Measurements from ENCODE around the gene ARHGAP36.

Gene ARHGAP36

GRCh38 chrX:131034063-131034462, 24.1 kb upstream of the ARHGAP36 start:
- TF ChIP-seq ZFP30 (CRISPR knock-in tag; IDR thresholded peaks at IDR 0.05) (no peak), ZC3H10 (CRISPR knock-in tag; IDR thresholded peaks at IDR 0.05) (no peak), RARB (CRISPR knock-in tag; IDR thresholded peaks at IDR 0.05) (no peak), ISL1 (CRISPR knock-in tag; IDR thresholded peaks at IDR 0.05) (0 out of 2 replicates have a peak, but pooled peaks have one; percentile 8), CSDC2 (CRISPR knock-in tag; IDR thresholded peaks at IDR 0.05) (no peak), CSRNP3 (CRISPR knock-in tag; IDR thresholded peaks at IDR 0.05) (no peak), TCF4 (CRISPR knock-in tag; IDR thresholded peaks at IDR 0.05; ENCODE audit: borderline replicate concordance) (no peak)
- ATAC-seq: no peak

GRCh38 chrX:131040781-131041180, 17.4 kb upstream of the ARHGAP36 start:
- TF ChIP-seq PATZ1 (CRISPR knock-in tag; IDR thresholded peaks at IDR 0.05; ENCODE audit: borderline replicate concordance): no peak
- ATAC-seq: no peak

- peak; percentile 43 for ATAC-seq
- TF ChIP-seq BACH2 (CRISPR knock-in tag; IDR thresholded peaks at IDR 0.05; ENCODE audit: borderline replicate concordance) (no peak), TOX (CRISPR knock-in tag; IDR thresholded peaks at IDR 0.05; ENCODE audit: borderline replicate concordance) (no peak), RARB (CRISPR knock-in tag; IDR thresholded peaks at IDR 0.05) (no peak), ISL1 (CRISPR knock-in tag; IDR thresholded peaks at IDR 0.05) (peak; percentile 95), TCF4 (CRISPR knock-in tag; IDR thresholded peaks at IDR 0.05; ENCODE audit: borderline replicate concordance) (peak; percentile 57; the same call in 1 of the 2 replicates), ZNF70 (CRISPR knock-in tag; IDR thresholded peaks at IDR 0.05) (no peak), SNAI2 (CRISPR knock-in tag; IDR thresholded peaks at IDR 0.05) (peak; percentile 55; the same call in 1 of the 2 replicates), ZNF565 (CRISPR knock-in tag; conservative IDR thresholded peaks at IDR 0.05; ENCODE audit: low read depth) (no peak), PATZ1 (CRISPR knock-in tag; IDR thresholded peaks at IDR 0.05; ENCODE audit: borderline replicate concordance) (no peak), OSR1 (CRISPR knock-in tag; IDR thresholded peaks at IDR 0.05) (no peak), GLIS3 (CRISPR knock-in tag; IDR thresholded peaks at IDR 0.05) (no peak), ZC3H10 (CRISPR knock-in tag; IDR thresholded peaks at IDR 0.05) (no peak), TSHZ2 (CRISPR knock-in tag; IDR thresholded peaks at IDR 0.05) (peak; percentile 67; the same call in 1 of the 2 replicates), CREB5 (CRISPR knock-in tag; IDR thresholded peaks at IDR 0.05; ENCODE audit: low read depth) (peak; percentile 39; the same call in 1 of the 2 replicates), ZFP3 (CRISPR knock-in tag; IDR thresholded peaks at IDR 0.05) (no peak), ESRRG (CRISPR knock-in tag; IDR thresholded peaks at IDR 0.05) (0 out of 2 replicates have a peak, but pooled peaks have one; percentile 30)
Observed at GRCh38 chrX:131041667-131042066, 16.5 kb upstream of the ARHGAP36 start.

GRCh38 chrX:131045726-131046125, 12.4 kb upstream of the ARHGAP36 start:
- no peak for ATAC-seq
- TF ChIP-seq RARB (CRISPR knock-in tag; IDR thresholded peaks at IDR 0.05): no peak
- TF ChIP-seq ZC3H10 (CRISPR knock-in tag; IDR thresholded peaks at IDR 0.05): no peak
- no peak for TF ChIP-seq SNAI2 (CRISPR knock-in tag; IDR thresholded peaks at IDR 0.05)
- no peak for TF ChIP-seq CREB5 (CRISPR knock-in tag; IDR thresholded peaks at IDR 0.05; ENCODE audit: low read depth)
- TF ChIP-seq ARNTL (CRISPR knock-in tag; IDR thresholded peaks at IDR 0.05; ENCODE audit: borderline replicate concordance, low read depth): no peak
- TF ChIP-seq ZFP3 (CRISPR knock-in tag; IDR thresholded peaks at IDR 0.05): no peak
- no peak for TF ChIP-seq ZNF8 (CRISPR knock-in tag; IDR thresholded peaks at IDR 0.05)
- no peak for TF ChIP-seq ISL1 (CRISPR knock-in tag; IDR thresholded peaks at IDR 0.05)
- no peak for TF ChIP-seq TCF4 (CRISPR knock-in tag; IDR thresholded peaks at IDR 0.05; ENCODE audit: borderline replicate concordance)
- no peak for TF ChIP-seq ZNF70 (CRISPR knock-in tag; IDR thresholded peaks at IDR 0.05)
- no peak for TF ChIP-seq ESRRG (CRISPR knock-in tag; IDR thresholded peaks at IDR 0.05)
- TF ChIP-seq TSHZ2 (CRISPR knock-in tag; IDR thresholded peaks at IDR 0.05): no peak

All from SK-N-SH treated with all-trans-retinoic acid at 6 μM for 48 hours (cell line).